HepG2 (cell line): ENCODE measurements around the gene SPINK7. TPM values are rescaled to one million over a fixed set of nuclear protein-coding genes. Genes with fewer than 3 reads are reported as not detected.

Experiments
- ATAC-seq: fragments of 200-7000 bp; cut with Tn5 transposase; 3 replicates; pipeline ENCODE4 v1.9.1; 2020; ENCODE audit warnings: mild to moderate bottlenecking, moderate library complexity
- Bru-seq: library from RNA; stranded (reverse); fragments of 400-500 nt; gene quantifications from one replicate; lab custom pipeline; 2021; lab: Mats Ljungman, UMichigan
- BruChase-seq, 2 experiments: library from RNA; stranded (reverse); fragments of 400-500 nt; gene quantifications; one replicate each; lab custom pipeline; 2021; lab: Mats Ljungman, UMichigan
- BruUV-seq: library from RNA; stranded (reverse); fragments of 400-500 nt; replicated peaks from 2 replicates; lab custom pipeline; 2021; lab: Mats Ljungman, UMichigan
- CTCF ChIA-PET: fragments of 300-600 bp; formaldehyde crosslinking; extraction: SDS; loops from one replicate; lab custom pipeline; 2021; ENCODE audit warnings: low total read pairs, inconsistent platforms, low intra/inter-chr PET ratio; lab: Yijun Ruan, JAX
- POLR2A ChIA-PET: fragments of 350-600 bp; sonication (Branson Sonifier 250); formaldehyde crosslinking; loops from one replicate; lab custom pipeline; 2020; ENCODE audit warnings: antibody characterized with exemption, inconsistent platforms; lab: Yijun Ruan, JAX
- DNase-seq: peaks from one replicate; pipeline ENCODE4 v3.0.0-alpha.2; 2015; ENCODE audit warnings: low spot score
- FAIRE-seq: peaks from 3 replicates; lab custom pipeline; 2011; peaks lifted over from hg19 to GRCh38; lab: Jason Lieb, UNC
- H2AFZ ChIP-seq: one replicate; pipeline ENCODE4 v1.6.1; 2011; ENCODE audit warnings: low read length, inconsistent platforms
- H3K27ac ChIP-seq: fragments of 300-600 bp; 3 replicates; pipeline ENCODE4 v1.8.0; 2011; ENCODE audit warnings: mixed run types, mild to moderate bottlenecking, mixed read lengths, low read length, inconsistent platforms; ENCODE audit not compliant: insufficient read depth; ENCODE audit errors: extremely low read length
- H3K27me3 ChIP-seq, 2 experiments: fragments of 200-600 bp in 1 of 2; 2 replicates in 1 of 2; 3 replicates in 1 of 2; pipeline versions ENCODE4 v1.6.0 to v1.8.0; 2011; ENCODE audit warnings: low read length in 2 of 2, mild to moderate bottlenecking in 2 of 2, moderate library complexity in 2 of 2, inconsistent platforms in 1 of 2; ENCODE audit not compliant: insufficient read depth in 2 of 2, control insufficient read depth in 1 of 2
- H3K36me3 ChIP-seq, 2 experiments: fragments of 200-600 bp in 1 of 2; replicated peaks in 1 of 2; 2 replicates in 1 of 2; 3 replicates in 1 of 2; pipeline versions ENCODE4 v1.5.1 to v1.8.0; 2011; ENCODE audit warnings: low read length in 2 of 2, inconsistent platforms in 1 of 2; ENCODE audit not compliant: insufficient read depth in 2 of 2, control insufficient read depth in 1 of 2
- H3K4me1 ChIP-seq: 2 replicates; pipeline ENCODE4 v1.5.1; 2012; ENCODE audit warnings: low read length, inconsistent platforms; ENCODE audit not compliant: insufficient read depth
- H3K4me2 ChIP-seq: 2 replicates; pipeline ENCODE4 v1.6.0; 2011; ENCODE audit warnings: low read depth, low read length, inconsistent platforms
- H3K4me3 ChIP-seq, 3 experiments: fragments of 200-600 bp in 1 of 3; sonication (generic), shearing (Covaris generic) in 1 of 3; replicated peaks in 1 of 3; 2 replicates each; pipeline ENCODE4 v1.5.1; 2011 to 2016; ENCODE audit warnings: low read length in 3 of 3, inconsistent platforms in 2 of 3, low read depth in 2 of 3, mild to moderate bottlenecking in 2 of 3, control low read depth in 1 of 3, mixed read lengths in 1 of 3; ENCODE audit not compliant: insufficient read depth in 1 of 3
- H3K79me2 ChIP-seq: one replicate; pipeline ENCODE4 v1.6.1; 2011; ENCODE audit warnings: low read length, inconsistent platforms; ENCODE audit not compliant: insufficient read depth
- H3K9ac ChIP-seq: 2 replicates; pipeline ENCODE4 v1.6.0; 2011; ENCODE audit warnings: mild to moderate bottlenecking, low read depth, low read length, inconsistent platforms; ENCODE audit not compliant: insufficient read depth
- H3K9me3 ChIP-seq: 2 replicates; pipeline ENCODE4 v1.5.1; 2012; ENCODE audit warnings: mild to moderate bottlenecking, low read length
- H4K20me1 ChIP-seq: 2 replicates; pipeline ENCODE4 v1.6.0; 2011; ENCODE audit warnings: inconsistent platforms, mild to moderate bottlenecking, low read length, moderate library complexity; ENCODE audit not compliant: insufficient read depth
- SMARCE1 ChIP-seq: fragments of 450-650 bp; IDR thresholded peaks from 2 replicates; pipeline ENCODE4 v1.6.1; 2017; ENCODE audit warnings: borderline replicate concordance
- ZSCAN29 ChIP-seq: sonication (generic); formaldehyde crosslinking; conservative IDR thresholded peaks from 2 replicates; pipeline ENCODE4 v1.4.0; 2020; ENCODE audit warnings: mild to moderate bottlenecking, missing genetic modification reagents
- WGBS: methylation state at CpG from one replicate; pipeline ENCODE4 v1.1.6; 2017; ENCODE audit warnings: low lambda C conversion rate; 5-methylcytosine and 5-hydroxymethylcytosine counted together
- in situ Hi-C: cut with HindIII; loops from 2 replicates; pipeline ENCODE4 v1.10.0; 2017; ENCODE audit warnings: low pct_unique_long_range_greater_than_20kb; ENCODE audit not compliant: extremely low pct_ligation_motif_present
- intact Hi-C: fragments of 100-400 bp; cut with micrococcal nuclease; formaldehyde crosslinking; loops from one replicate; pipeline ENCODE4 v1.10.0; 2022; ENCODE audit not compliant: unreplicated experiment
- long read RNA-seq, 2 experiments: library from RNA in 1 of 2; library from polyadenylated mRNA in 1 of 2; stranded (forward) in 1 of 2; unstranded in 1 of 2; transcript quantifications; one replicate each; pipeline ENCODE4 v2.0.0, GENCODE V29; 2019 to 2022
- polyA minus RNA-seq, 3 experiments: library from RNA; depleted of rRNA, polyadenylated mRNA; stranded (reverse); fragments of >200 nt; gene quantifications; 2 replicates each; pipeline ENCODE4 v1.2.3, GENCODE V29; 2011; ENCODE audit warnings: low replicate concordance in 1 of 3
- polyA plus RNA-seq, 8 experiments: library from polyadenylated mRNA; depleted of rRNA in 3 of 8; stranded (reverse) in 7 of 8; unstranded in 1 of 8; fragments of >200 nt; fragmentation: Illumina TruSeq in 4 of 8; extraction: Trizol in 4 of 8; gene quantifications; 2 replicates each; pipeline versions ENCODE4 v1.2.1 to v1.2.3, GENCODE V29; 2011 to 2016; ENCODE audit warnings: low read depth in 4 of 8, missing spikeins in 1 of 8, mixed read lengths in 1 of 8; ENCODE audit not compliant: insufficient read depth in 1 of 8
- total RNA-seq, 5 experiments: library from RNA; depleted of rRNA; stranded (reverse); fragments of >200 nt; fragmentation: Illumina TruSeq; extraction: Trizol; gene quantifications; 2 replicates each; pipeline ENCODE4 v1.2.3, GENCODE V29; 2016; ENCODE audit warnings: low read depth in 1 of 5
- TF ChIP-seq, protein P1 (sequence below): sonication (generic); formaldehyde crosslinking; IDR thresholded peaks from 2 replicates; pipeline ENCODE4 v1.5.0; 2020; ENCODE audit warnings: missing genetic modification reagents, mild to moderate bottlenecking, borderline replicate concordance

The SPINK7 gene
- total RNA-seq (2016; rRNA removed; fragmentation: Illumina TruSeq; extraction: Trizol) (not detected in 2 replicates), polyA plus RNA-seq (2011; rRNA removed) (0.15 TPM in 1 of 2 replicates, not detected in the other), polyA minus RNA-seq (2011; rRNA and poly(A)+ RNA removed; ENCODE audit: low replicate concordance) (not detected in 2 replicates), Bru-seq, nascent RNA (not detected), BruChase-seq, experiment 1, labeled RNA remaining after a 6-hour chase (not detected), BruChase-seq, experiment 2, labeled RNA remaining after a 2-hour chase (not detected)
- total RNA-seq (2016; cell fraction: cytosol; rRNA removed; fragmentation: Illumina TruSeq; extraction: Trizol; ENCODE audit: low read depth) = not detected in 2 replicates
- total RNA-seq (2016; cell fraction: insoluble cytoplasmic fraction; rRNA removed; fragmentation: Illumina TruSeq; extraction: Trizol) = not detected in 2 replicates
- total RNA-seq (2016; cell fraction: membrane; rRNA removed; fragmentation: Illumina TruSeq; extraction: Trizol) = not detected in 2 replicates
- not detected in 2 replicates for total RNA-seq (2016; cell fraction: nucleus; rRNA removed; fragmentation: Illumina TruSeq; extraction: Trizol)
- polyA plus RNA-seq (2011; cell fraction: cytosol; rRNA removed) = not detected in 2 replicates
- not detected in 2 replicates for polyA plus RNA-seq (2011; cell fraction: nucleus; rRNA removed)
- not detected in 2 replicates for polyA plus RNA-seq (2012)
- polyA plus RNA-seq (2016; cell fraction: cytosol; fragmentation: Illumina TruSeq; extraction: Trizol; ENCODE audit: low read depth) = not detected in 2 replicates
- not detected in 2 replicates for polyA plus RNA-seq (2016; cell fraction: insoluble cytoplasmic fraction; fragmentation: Illumina TruSeq; extraction: Trizol; ENCODE audit: low read depth)
- polyA plus RNA-seq (2016; cell fraction: membrane; fragmentation: Illumina TruSeq; extraction: Trizol; ENCODE audit: low read depth) = not detected in 2 replicates
- not detected in 2 replicates for polyA plus RNA-seq (2016; cell fraction: nucleus; fragmentation: Illumina TruSeq; extraction: Trizol; ENCODE audit: insufficient read depth, low read depth)
- polyA minus RNA-seq (2011; cell fraction: cytosol; rRNA and poly(A)+ RNA removed) = not detected in 2 replicates
- not detected in 2 replicates for polyA minus RNA-seq (2011; cell fraction: nucleus; rRNA and poly(A)+ RNA removed)
- long read RNA-seq, experiment 1 = 0 reads
- long read RNA-seq, experiment 2 = 0 reads

DNA sequence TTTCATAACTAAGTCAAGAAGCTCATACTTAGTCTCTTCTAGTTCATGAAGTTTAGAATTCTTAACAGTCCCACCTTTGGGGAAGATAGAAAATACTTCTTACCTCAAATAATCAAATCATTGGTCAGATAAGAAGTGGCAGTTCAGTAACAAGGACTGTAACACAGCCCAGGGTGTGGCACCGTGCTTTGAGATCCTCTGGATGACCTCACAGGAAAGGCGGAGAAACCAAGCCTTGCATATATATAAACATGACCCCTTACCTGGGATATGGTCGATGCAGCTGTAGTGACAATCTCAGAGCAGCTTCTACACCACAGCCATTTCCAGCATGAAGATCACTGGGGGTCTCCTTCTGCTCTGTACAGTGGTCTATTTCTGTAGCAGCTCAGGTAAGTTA is at the start of gene SPINK7:
TSS of gene SPINK7 (plus strand) at position 271 of the 400 bp plus-strand sequence. CDS start at position 332, 61 bp downstream.
- intact Hi-C loops (no loop called here), in situ Hi-C loops (no loop called here)
- WGBS = 35% methylated on average over 3 of the region's 3 CpGs
- DNase-seq (no peak), FAIRE-seq (no peak), ATAC-seq (no peak)
- Histone ChIP-seq H3K79me2 (no peaks in the 10 kb centered on the region), H3K27me3 (no peaks in the 10 kb centered on the region), H3K9ac (no peak within 1 kb of the TSS), H3K36me3 (no peaks in the 10 kb centered on the region), H2AFZ (no peak within 1 kb of the TSS), H3K4me1 (no peaks in the 10 kb centered on the region), H3K9me3 (no peaks in the 10 kb centered on the region), H4K20me1 (no peaks in the 10 kb centered on the region), H3K27ac (no peak within 1 kb of the TSS), H3K4me3 (no peak within 1 kb of the TSS), H3K4me2 (no peak within 1 kb of the TSS)
- BruUV-seq = no TSS peak
- no peak for TF ChIP-seq ZSCAN29
- TF ChIP-seq SMARCE1 = no peak
- TF ChIP-seq, protein P1, sequence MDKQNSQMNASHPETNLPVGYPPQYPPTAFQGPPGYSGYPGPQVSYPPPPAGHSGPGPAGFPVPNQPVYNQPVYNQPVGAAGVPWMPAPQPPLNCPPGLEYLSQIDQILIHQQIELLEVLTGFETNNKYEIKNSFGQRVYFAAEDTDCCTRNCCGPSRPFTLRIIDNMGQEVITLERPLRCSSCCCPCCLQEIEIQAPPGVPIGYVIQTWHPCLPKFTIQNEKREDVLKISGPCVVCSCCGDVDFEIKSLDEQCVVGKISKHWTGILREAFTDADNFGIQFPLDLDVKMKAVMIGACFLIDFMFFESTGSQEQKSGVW (CRISPR knock-in tag) = no peak
- ChIA-PET POLR2A (no interaction called here), CTCF (no interaction called here)
